Prostate gland (tissue), 2 donors: ENCODE data around the gene IFNL3.
"Not testable (repeated sequence)": the region's sequence is repeated elsewhere in the genome, so short reads cannot be mapped to it uniquely, and the experiment has no call there.

Experiments
- POLR2A ChIP-seq: fragments of 450-650 bp; IDR thresholded peaks from one replicate; pipeline ENCODE4 v1.6.1; 2016; ENCODE audit warnings: antibody characterized with exemption, mild to moderate bottlenecking
- POLR2AphosphoS5 ChIP-seq: sonication (generic); formaldehyde crosslinking; IDR thresholded peaks from one replicate; pipeline ENCODE4 v1.6.1; 2017; ENCODE audit warnings: antibody characterized with exemption
- TF ChIP-seq, protein P1 (sequence below), 4 experiments: fragments of 200-600 bp in 2 of 4; fragments of 450-650 bp in 2 of 4; sonication (generic) in 2 of 4; IDR thresholded peaks; 1 replicate in 3 of 4; 2 replicates in 1 of 4; pipeline ENCODE4 v1.5.1; 2016 to 2019; ENCODE audit warnings: antibody characterized with exemption in 4 of 4, mild to moderate bottlenecking in 2 of 4, moderate library complexity in 2 of 4

DNA sequence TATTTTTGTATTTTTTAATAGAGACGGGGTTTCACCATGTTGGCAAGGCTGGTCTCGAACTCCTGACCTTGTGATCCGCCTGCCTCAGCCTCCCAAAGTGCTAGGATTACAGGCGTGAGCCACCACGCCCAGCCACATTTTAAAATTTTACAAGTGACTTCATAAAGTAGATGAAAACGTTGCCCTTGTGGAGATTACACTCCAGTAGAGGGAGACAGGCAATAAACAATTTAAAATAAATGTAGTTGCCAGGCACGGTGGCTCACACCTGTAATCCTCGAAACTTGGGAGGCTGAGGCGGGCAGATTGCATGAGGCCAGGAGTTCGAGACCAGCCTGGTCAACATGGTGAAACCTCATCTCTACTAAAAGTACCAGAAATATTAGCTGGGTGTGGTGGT, 25.7 kb downstream of the IFNL3 start:
- TF ChIP-seq POLR2AphosphoS5, POLR2A: not testable (repeated sequence)
- TF ChIP-seq, protein P1, sequence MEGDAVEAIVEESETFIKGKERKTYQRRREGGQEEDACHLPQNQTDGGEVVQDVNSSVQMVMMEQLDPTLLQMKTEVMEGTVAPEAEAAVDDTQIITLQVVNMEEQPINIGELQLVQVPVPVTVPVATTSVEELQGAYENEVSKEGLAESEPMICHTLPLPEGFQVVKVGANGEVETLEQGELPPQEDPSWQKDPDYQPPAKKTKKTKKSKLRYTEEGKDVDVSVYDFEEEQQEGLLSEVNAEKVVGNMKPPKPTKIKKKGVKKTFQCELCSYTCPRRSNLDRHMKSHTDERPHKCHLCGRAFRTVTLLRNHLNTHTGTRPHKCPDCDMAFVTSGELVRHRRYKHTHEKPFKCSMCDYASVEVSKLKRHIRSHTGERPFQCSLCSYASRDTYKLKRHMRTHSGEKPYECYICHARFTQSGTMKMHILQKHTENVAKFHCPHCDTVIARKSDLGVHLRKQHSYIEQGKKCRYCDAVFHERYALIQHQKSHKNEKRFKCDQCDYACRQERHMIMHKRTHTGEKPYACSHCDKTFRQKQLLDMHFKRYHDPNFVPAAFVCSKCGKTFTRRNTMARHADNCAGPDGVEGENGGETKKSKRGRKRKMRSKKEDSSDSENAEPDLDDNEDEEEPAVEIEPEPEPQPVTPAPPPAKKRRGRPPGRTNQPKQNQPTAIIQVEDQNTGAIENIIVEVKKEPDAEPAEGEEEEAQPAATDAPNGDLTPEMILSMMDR (IDR thresholded peaks at IDR 0.05): not testable (repeated sequence)
